GM04504 (cell line): Measurements from ENCODE around the gene TRIAP1.
"Not testable (repeated sequence)": the region's sequence is repeated elsewhere in the genome, so short reads cannot be mapped to it uniquely, and the experiment has no call there.

ENCODE experiments used
- DNase-seq: peaks from one replicate; pipeline ENCODE4 v3.0.0-alpha.2; 2012; ENCODE audit warnings: low read depth

Gene TRIAP1

GRCh38 chr12:120468821-120469449 lies 22.8 kb upstream of the TRIAP1 start:
- DNase-seq: no peak

GRCh38 chr12:120468325-120468820 lies 22.2 kb upstream of the TRIAP1 start:
- DNase-seq: no peak

- DNase-seq: no peak
Observed at GRCh38 chr12:120467439-120467838, 21.3 kb upstream of the TRIAP1 start.

GRCh38 chr12:120466560-120467315 lies 20.6 kb upstream of the TRIAP1 start:
- DNase-seq: no peak

GRCh38 chr12:120465756-120466155 lies 19.6 kb upstream of the TRIAP1 start:
- no peak for DNase-seq

GRCh38 chr12:120463712-120464111 lies 17.5 kb upstream of the TRIAP1 start:
- DNase-seq: no peak

- no peak for DNase-seq
Observed at GRCh38 chr12:120462099-120462640, 16.0 kb upstream of the TRIAP1 start.

GRCh38 chr12:120460157-120460556 lies 14.0 kb upstream of the TRIAP1 start:
- no peak for DNase-seq

GRCh38 chr12:120457133-120457532 lies 10.9 kb upstream of the TRIAP1 start:
- DNase-seq: no peak

GRCh38 chr12:120455302-120455701 lies 9.1 kb upstream of the TRIAP1 start:
- DNase-seq: no peak

- DNase-seq: no peak
Observed at GRCh38 chr12:120453977-120454376, 7.8 kb upstream of the TRIAP1 start.

- DNase-seq: no peak
Observed at GRCh38 chr12:120453060-120453750, 7.0 kb upstream of the TRIAP1 start.

GRCh38 chr12:120452524-120452923 lies 6.3 kb upstream of the TRIAP1 start:
- DNase-seq: not testable (repeated sequence)

GRCh38 chr12:120447992-120448391 lies 1.8 kb upstream of the TRIAP1 start:
- DNase-seq: no peak

GRCh38 chr12:120446844-120447178 lies 627 bp upstream of the TRIAP1 start:
- not testable (repeated sequence) for DNase-seq

- DNase-seq: no peak
Observed at GRCh38 chr12:120444676-120445075, 1.5 kb downstream of the TRIAP1 start.

- no peak for DNase-seq
Observed at GRCh38 chr12:120439646-120440247, 6.4 kb downstream of the TRIAP1 start.

- DNase-seq: no peak
Observed at GRCh38 chr12:120438495-120439198, 7.5 kb downstream of the TRIAP1 start.

- peak; percentile 92 for DNase-seq
Observed at GRCh38 chr12:120437735-120438494, 8.3 kb downstream of the TRIAP1 start, which contains the start of gene COX6A1. Gene COX6A1 (plus strand): TSS chr12:120438113. CDS start chr12:120438127, 14 bp downstream.

GRCh38 chr12:120432772-120433525 lies 13.2 kb downstream of the TRIAP1 start:
- DNase-seq: no peak
